ENCODE results near the gene ANGPTL7. TPM values are rescaled to one million over a fixed set of nuclear protein-coding genes. Genes with fewer than 3 reads are reported as not detected.

ANGPTL7 gene
- polyA plus RNA-seq, 1 donor: 0.21 TPM

- H3K36me3 ChIP-seq (ENCODE audit: control insufficient read depth, insufficient read depth, low read length): peaks cover 60% of the 10 kb centered on the region
Observed at GRCh38 chr1:11198851-11199594, 9.9 kb downstream of the ANGPTL7 start.

GRCh38 chr1:11204396-11205190 lies 15.4 kb downstream of the ANGPTL7 start:
- Histone ChIP-seq H3K27me3 (ENCODE audit: control insufficient read depth, insufficient read depth, low read length) (no peaks in the 10 kb centered on the region), H3K36me3 (ENCODE audit: control insufficient read depth, insufficient read depth, low read length) (peaks cover 49% of the 10 kb centered on the region), H3K9me3 (ENCODE audit: control insufficient read depth, low read depth, low read length) (no peaks in the 10 kb centered on the region), H3K4me3 (ENCODE audit: low read length) (no peak overlapping the region), H3K27ac (ENCODE audit: low read length) (no peak overlapping the region), H3K4me1 (ENCODE audit: control insufficient read depth, insufficient read depth, low read length) (no peaks in the 10 kb centered on the region)
- no peak for DNase-seq
- 94% methylated on average over 2 of the region's 11 CpGs for WGBS (ENCODE audit: insufficient coverage, low lambda C conversion rate)

More at GRCh38 chr1:11198851-11199594, 9.9 kb downstream of the ANGPTL7 start:
- no CpG with 5 or more reads among the region's 2 CpGs for WGBS (ENCODE audit: insufficient coverage, low lambda C conversion rate)
- no peaks in the 10 kb centered on the region for H3K4me1 ChIP-seq (ENCODE audit: control insufficient read depth, insufficient read depth, low read length)
- H3K27ac ChIP-seq (ENCODE audit: low read length): no peak overlapping the region
- no peak for DNase-seq
- H3K4me3 ChIP-seq (ENCODE audit: low read length): no peak overlapping the region
- H3K9me3 ChIP-seq (ENCODE audit: control insufficient read depth, low read depth, low read length): no peaks in the 10 kb centered on the region
- H3K27me3 ChIP-seq (ENCODE audit: control insufficient read depth, insufficient read depth, low read length): no peaks in the 10 kb centered on the region

GRCh38 chr1:11207898-11208611 lies 18.9 kb downstream of the ANGPTL7 start:
- Histone ChIP-seq H3K9me3 (ENCODE audit: control insufficient read depth, low read depth, low read length) (no peaks in the 10 kb centered on the region), H3K4me3 (ENCODE audit: low read length) (no peak overlapping the region), H3K36me3 (ENCODE audit: control insufficient read depth, insufficient read depth, low read length) (peaks cover 62% of the 10 kb centered on the region), H3K4me1 (ENCODE audit: control insufficient read depth, insufficient read depth, low read length) (no peaks in the 10 kb centered on the region), H3K27ac (ENCODE audit: low read length) (no peak overlapping the region), H3K27me3 (ENCODE audit: control insufficient read depth, insufficient read depth, low read length) (no peaks in the 10 kb centered on the region)
- DNase-seq: no peak
- 80% methylated on average over 1 of the region's 6 CpGs for WGBS (ENCODE audit: insufficient coverage, low lambda C conversion rate)

- WGBS (ENCODE audit: insufficient coverage, low lambda C conversion rate): no CpG with 5 or more reads among the region's 4 CpGs
Observed at GRCh38 chr1:11211461-11211860, 22.3 kb downstream of the ANGPTL7 start.

GRCh38 chr1:11211925-11212587 lies 22.9 kb downstream of the ANGPTL7 start:
- Histone ChIP-seq H3K27ac (ENCODE audit: low read length) (no peak overlapping the region), H3K36me3 (ENCODE audit: control insufficient read depth, insufficient read depth, low read length) (peaks cover 69% of the 10 kb centered on the region), H3K9me3 (ENCODE audit: control insufficient read depth, low read depth, low read length) (no peaks in the 10 kb centered on the region), H3K4me1 (ENCODE audit: control insufficient read depth, insufficient read depth, low read length) (no peaks in the 10 kb centered on the region), H3K4me3 (ENCODE audit: low read length) (no peak overlapping the region), H3K27me3 (ENCODE audit: control insufficient read depth, insufficient read depth, low read length) (no peaks in the 10 kb centered on the region)
- no peak for DNase-seq
- WGBS (ENCODE audit: insufficient coverage, low lambda C conversion rate): 100% methylated on average over 3 of the region's 12 CpGs

More at GRCh38 chr1:11211461-11211860, 22.3 kb downstream of the ANGPTL7 start:
- Histone ChIP-seq H3K27me3 (ENCODE audit: control insufficient read depth, insufficient read depth, low read length) (no peaks in the 10 kb centered on the region), H3K27ac (ENCODE audit: low read length) (no peak overlapping the region), H3K4me3 (ENCODE audit: low read length) (no peak overlapping the region), H3K36me3 (ENCODE audit: control insufficient read depth, insufficient read depth, low read length) (peaks cover 69% of the 10 kb centered on the region), H3K9me3 (ENCODE audit: control insufficient read depth, low read depth, low read length) (no peaks in the 10 kb centered on the region), H3K4me1 (ENCODE audit: control insufficient read depth, insufficient read depth, low read length) (no peaks in the 10 kb centered on the region)
- DNase-seq: no peak

GRCh38 chr1:11214698-11215380 lies 25.7 kb downstream of the ANGPTL7 start:
- whole genome bisulfite sequencing (ENCODE audit: insufficient coverage, low lambda C conversion rate): 100% methylated on average over 1 of the region's 3 CpGs
- H3K36me3 ChIP-seq (ENCODE audit: control insufficient read depth, insufficient read depth, low read length): peaks cover 72% of the 10 kb centered on the region
- H3K27me3 ChIP-seq (ENCODE audit: control insufficient read depth, insufficient read depth, low read length): no peaks in the 10 kb centered on the region
- no peak for DNase-seq
- H3K27ac ChIP-seq (ENCODE audit: low read length): no peak overlapping the region
- no peaks in the 10 kb centered on the region for H3K4me1 ChIP-seq (ENCODE audit: control insufficient read depth, insufficient read depth, low read length)
- no peaks in the 10 kb centered on the region for H3K9me3 ChIP-seq (ENCODE audit: control insufficient read depth, low read depth, low read length)
- no peak overlapping the region for H3K4me3 ChIP-seq (ENCODE audit: low read length)

GRCh38 chr1:11215381-11216005 lies 26.3 kb downstream of the ANGPTL7 start:
- Histone ChIP-seq H3K27me3 (ENCODE audit: control insufficient read depth, insufficient read depth, low read length) (no peaks in the 10 kb centered on the region), H3K4me3 (ENCODE audit: low read length) (no peak overlapping the region), H3K27ac (ENCODE audit: low read length) (no peak overlapping the region), H3K36me3 (ENCODE audit: control insufficient read depth, insufficient read depth, low read length) (peaks cover 68% of the 10 kb centered on the region), H3K4me1 (ENCODE audit: control insufficient read depth, insufficient read depth, low read length) (no peaks in the 10 kb centered on the region), H3K9me3 (ENCODE audit: control insufficient read depth, low read depth, low read length) (no peaks in the 10 kb centered on the region)
- no peak for DNase-seq
- no CpG with 5 or more reads among the region's 2 CpGs for WGBS (ENCODE audit: insufficient coverage, low lambda C conversion rate)

- Histone ChIP-seq H3K36me3 (ENCODE audit: control insufficient read depth, insufficient read depth, low read length) (peaks cover 64% of the 10 kb centered on the region), H3K27ac (ENCODE audit: low read length) (no peak overlapping the region), H3K4me3 (ENCODE audit: low read length) (no peak overlapping the region), H3K9me3 (ENCODE audit: control insufficient read depth, low read depth, low read length) (no peaks in the 10 kb centered on the region), H3K4me1 (ENCODE audit: control insufficient read depth, insufficient read depth, low read length) (no peaks in the 10 kb centered on the region), H3K27me3 (ENCODE audit: control insufficient read depth, insufficient read depth, low read length) (no peaks in the 10 kb centered on the region)
- DNase-seq: no peak
- WGBS (ENCODE audit: insufficient coverage, low lambda C conversion rate): no CpG with 5 or more reads among the region's 1 CpG
Observed at GRCh38 chr1:11216074-11216473, 26.9 kb downstream of the ANGPTL7 start.
